Measurements from ENCODE around the gene ARHGAP22.
"Not testable (repeated sequence)": the region's sequence is repeated elsewhere in the genome, so short reads cannot be mapped to it uniquely, and the experiment has no call there.

ARHGAP22 gene
- 0 to 1.3 reads per million in 2 donors for total RNA-seq

- DNase-seq, result no peak
Observed at GRCh38 chr10:48604991-48605508, at the start of gene ARHGAP22. Gene ARHGAP22 (minus strand): TSS chr10:48605073. CDS start chr10:48604796, 277 bp downstream.

GRCh38 chr10:48653944-48654698 is 49.2 kb upstream of the ARHGAP22 start:
- DNase-seq, result no peak

GRCh38 chr10:48653347-48653746 is 48.5 kb upstream of the ARHGAP22 start:
- no peak for DNase-seq

- DNase-seq, result no peak
Observed at GRCh38 chr10:48652344-48652743, 47.5 kb upstream of the ARHGAP22 start.

GRCh38 chr10:48651839-48652238 is 47.0 kb upstream of the ARHGAP22 start:
- no peak for DNase-seq

GRCh38 chr10:48651293-48651692 is 46.4 kb upstream of the ARHGAP22 start:
- no peak for DNase-seq

GRCh38 chr10:48649349-48649944 is 44.6 kb upstream of the ARHGAP22 start:
- DNase-seq, result no peak

- DNase-seq, result no peak
Observed at GRCh38 chr10:48648172-48648942, 43.5 kb upstream of the ARHGAP22 start.

GRCh38 chr10:48647073-48647472 is 42.2 kb upstream of the ARHGAP22 start:
- DNase-seq, result not testable (repeated sequence)

GRCh38 chr10:48645600-48645999 is 40.7 kb upstream of the ARHGAP22 start:
- no peak for DNase-seq

- DNase-seq, result not testable (repeated sequence)
Observed at GRCh38 chr10:48641099-48641690, 36.3 kb upstream of the ARHGAP22 start.

GRCh38 chr10:48640326-48640725 is 35.5 kb upstream of the ARHGAP22 start:
- no peak for DNase-seq

- no peak for DNase-seq
Observed at GRCh38 chr10:48639632-48640031, 34.8 kb upstream of the ARHGAP22 start.

GRCh38 chr10:48638739-48639527 is 34.1 kb upstream of the ARHGAP22 start:
- DNase-seq, result no peak

- no peak for DNase-seq
Observed at GRCh38 chr10:48638158-48638557, 33.3 kb upstream of the ARHGAP22 start.

GRCh38 chr10:48636901-48637300 is 32.0 kb upstream of the ARHGAP22 start:
- no peak for DNase-seq

GRCh38 chr10:48636231-48636630 is 31.4 kb upstream of the ARHGAP22 start:
- DNase-seq, result no peak

GRCh38 chr10:48634984-48635557 is 30.2 kb upstream of the ARHGAP22 start:
- DNase-seq, result no peak

GRCh38 chr10:48634198-48634983 is 29.5 kb upstream of the ARHGAP22 start:
- DNase-seq, result no peak

GRCh38 chr10:48633381-48634197 is 28.7 kb upstream of the ARHGAP22 start:
- no peak for DNase-seq
